GM18907 (cell line): ENCODE measurements around the gene FANCC.

ENCODE experiments used
- ATAC-seq: cut with Tn5 transposase; IDR thresholded peaks from one replicate; pipeline ENCODE4 v1.9.1; 2021; ENCODE audit warnings: mild to moderate bottlenecking, moderate library complexity; ENCODE audit not compliant: unreplicated experiment

Gene FANCC

DNA sequence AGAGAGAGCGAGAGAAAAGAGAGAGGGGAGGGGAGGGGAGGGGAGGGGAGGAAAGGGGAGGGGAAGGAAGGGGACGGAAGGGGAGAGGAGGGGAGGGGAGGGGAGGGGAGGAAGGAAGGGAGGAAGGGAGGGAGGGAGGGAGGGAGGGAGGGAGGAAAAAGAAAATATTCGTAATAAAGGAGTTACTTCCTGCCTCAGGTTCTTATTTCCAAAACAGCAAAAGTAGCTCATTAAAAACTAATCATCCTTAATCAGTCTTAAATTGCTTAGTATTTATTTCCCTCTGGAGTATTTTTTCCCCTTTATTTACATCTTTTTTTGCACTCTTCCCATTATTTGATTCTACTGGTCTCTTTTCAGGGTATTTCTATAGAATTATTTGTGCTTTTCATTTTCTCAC is 162.3 kb downstream of the FANCC start:
- no peak for ATAC-seq

DNA sequence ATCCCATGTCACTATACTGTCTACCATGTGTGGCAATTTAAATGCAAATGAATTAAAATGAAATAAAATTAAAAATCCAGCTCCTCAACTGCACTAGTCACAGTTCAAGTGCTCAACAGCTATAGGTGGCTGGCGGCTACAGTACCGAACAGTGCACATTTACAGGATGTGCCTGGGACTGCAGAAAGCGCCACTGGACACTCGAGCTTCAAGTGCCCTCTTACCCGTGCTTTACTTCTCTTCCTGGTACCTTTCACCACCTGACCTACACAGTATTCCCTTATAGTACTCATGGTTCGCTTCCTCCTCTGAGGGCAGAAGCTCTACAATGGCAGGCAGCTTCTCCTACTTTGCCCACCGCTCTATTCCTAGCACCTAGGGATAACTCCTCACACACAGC is 166.6 kb downstream of the FANCC start:
- no peak for ATAC-seq

DNA sequence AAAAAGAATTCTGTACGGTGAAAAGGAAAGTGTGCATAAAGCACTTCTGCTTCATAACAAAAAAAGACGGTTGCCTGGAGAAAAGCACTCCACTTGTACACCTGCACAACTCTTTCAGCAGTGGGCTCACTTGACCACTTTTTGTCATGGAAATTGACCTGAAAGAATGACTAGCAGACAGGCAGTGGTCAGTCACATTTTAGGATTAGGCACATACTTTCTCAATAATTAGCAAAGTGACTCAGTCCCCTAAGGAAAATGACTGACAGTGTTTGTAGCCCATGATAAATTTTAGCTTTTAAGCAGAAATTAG is 169.3 kb downstream of the FANCC start:
- ATAC-seq: no peak

DNA sequence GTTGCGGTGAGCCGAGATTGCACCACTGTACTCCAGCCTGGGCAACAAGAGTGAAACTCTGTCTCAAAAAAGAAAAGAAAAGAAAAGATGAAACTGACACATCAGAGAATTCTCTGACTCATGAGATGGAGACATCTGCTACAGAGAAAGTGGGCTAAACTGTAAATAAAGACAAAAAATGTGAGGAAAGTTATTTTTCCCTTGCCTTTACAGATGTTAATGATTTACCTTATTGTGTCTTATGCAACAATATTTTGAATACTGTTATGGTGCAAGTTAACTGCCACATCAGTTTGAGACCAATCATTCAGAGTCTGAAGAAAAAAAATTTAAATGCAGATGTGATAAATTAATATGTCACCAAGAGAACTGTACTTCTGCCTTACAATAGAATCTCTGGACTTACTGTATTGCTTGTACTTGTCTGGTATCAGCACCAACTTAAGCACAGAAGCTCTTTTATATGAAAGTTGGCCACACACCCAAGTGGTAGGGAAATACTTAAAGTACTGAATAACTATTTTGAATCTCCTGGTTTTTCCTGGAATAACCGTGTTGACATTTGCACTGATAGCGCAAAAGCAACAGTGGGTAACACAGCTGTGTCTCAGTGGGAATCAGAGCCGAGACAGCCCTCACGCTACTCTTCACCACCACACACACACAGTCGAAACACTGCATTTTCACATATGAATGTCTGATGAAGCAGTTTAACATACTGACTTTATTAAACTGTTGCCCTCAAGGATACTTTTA is 169.9 kb downstream of the FANCC start:
- no peak for ATAC-seq

DNA sequence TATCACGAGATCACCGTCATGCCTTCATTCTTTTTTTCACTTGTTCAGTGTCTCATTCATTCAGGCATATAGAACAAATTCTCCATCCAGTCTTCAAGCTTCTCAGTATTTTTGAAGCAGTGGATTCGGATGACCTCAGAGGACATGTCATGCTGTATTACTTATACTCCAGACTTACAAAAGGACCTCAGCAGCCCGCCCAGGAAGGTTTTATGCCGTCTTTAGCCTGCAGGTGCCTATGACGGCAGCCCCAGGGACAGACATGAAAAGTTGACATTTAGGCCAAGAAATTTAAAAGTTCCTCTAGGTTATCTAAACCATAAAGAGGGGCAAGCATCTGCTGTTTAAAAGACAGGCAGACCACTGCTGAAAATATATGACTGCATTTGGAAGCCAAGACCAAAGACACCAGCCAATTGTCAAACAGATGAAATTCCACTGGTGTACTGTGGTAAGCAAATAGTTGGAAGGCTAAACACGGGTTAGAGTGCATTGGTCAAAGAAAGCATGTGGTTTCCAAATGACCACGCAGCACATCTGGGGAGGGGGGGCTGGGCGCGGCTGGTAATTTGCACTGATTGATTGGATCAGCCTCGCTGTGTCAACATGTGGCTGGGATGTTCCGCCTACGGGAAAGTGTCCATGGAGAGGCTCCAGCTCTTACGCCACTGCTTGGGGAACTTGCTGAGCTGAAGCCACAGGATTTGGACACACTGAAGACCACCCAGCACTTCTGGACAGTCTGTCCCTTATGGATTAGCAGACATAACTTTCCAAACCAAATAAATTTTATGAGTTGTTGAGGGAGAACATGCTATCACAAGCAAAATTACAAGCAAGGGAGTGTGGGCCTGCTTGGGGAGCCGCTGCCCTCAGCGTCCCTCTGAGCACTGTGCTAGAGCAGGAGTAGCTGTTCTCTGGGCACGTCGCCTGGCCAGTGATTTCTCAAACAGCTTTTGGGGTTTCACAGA is 173.6 kb downstream of the FANCC start:
- ATAC-seq: no peak

DNA sequence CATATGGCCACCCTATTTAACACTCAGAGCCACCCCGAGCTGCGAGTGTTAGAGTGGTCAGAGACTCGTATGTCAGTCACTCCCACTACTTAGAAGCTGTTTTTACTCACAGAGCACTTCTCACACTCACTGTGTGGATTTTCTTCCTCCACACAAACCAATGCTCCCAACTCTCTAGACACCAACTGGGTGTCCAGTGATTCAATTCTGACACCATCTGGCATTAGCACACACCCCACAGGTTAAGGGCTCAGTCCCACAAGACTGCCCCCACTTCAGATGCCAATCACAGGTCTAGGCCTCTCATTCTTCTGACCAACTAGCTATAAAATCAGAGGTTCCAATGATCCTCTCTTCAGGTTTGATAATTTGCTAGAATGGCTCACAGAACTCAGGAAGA is 174.8 kb downstream of the FANCC start:
- ATAC-seq: no peak

DNA sequence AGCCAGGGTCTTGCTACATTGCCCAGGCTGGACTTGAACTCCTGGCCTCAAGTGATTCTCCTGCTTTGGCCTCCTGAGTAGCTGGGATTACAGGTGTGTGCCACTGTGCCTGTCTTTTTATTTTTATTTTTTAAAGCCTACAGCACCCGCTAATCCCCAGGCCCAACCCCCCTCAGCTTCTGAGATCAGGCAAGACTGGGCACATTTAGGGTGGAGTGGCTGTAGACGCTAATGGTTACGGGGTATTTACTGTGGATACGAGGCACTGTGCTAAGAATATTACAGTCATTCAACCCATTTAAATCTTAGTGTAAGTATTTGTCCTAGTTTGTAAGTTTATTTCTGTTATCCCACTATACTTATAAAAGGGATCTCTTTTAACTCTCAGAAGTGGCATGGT is 175.2 kb downstream of the FANCC start:
- no peak for ATAC-seq

DNA sequence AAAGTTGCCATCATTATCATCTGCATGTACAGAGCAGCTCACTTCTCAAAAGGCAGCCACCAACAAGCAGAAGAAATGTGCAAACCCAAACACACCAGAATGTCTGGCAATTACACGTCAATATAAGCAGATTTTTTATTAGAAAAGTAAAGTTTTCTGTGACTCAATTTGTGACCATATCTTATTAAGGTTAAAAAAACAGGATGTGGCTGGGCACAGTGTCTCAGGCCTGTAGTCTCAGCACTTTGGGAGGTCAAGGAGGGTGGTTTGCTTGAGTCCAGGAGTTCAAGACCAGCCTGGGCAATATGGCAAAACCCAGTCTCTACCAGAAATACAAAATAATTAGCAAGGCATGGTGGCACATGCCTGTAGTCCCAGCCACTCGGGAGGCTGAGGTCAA is 176.7 kb downstream of the FANCC start:
- ATAC-seq: no peak

DNA sequence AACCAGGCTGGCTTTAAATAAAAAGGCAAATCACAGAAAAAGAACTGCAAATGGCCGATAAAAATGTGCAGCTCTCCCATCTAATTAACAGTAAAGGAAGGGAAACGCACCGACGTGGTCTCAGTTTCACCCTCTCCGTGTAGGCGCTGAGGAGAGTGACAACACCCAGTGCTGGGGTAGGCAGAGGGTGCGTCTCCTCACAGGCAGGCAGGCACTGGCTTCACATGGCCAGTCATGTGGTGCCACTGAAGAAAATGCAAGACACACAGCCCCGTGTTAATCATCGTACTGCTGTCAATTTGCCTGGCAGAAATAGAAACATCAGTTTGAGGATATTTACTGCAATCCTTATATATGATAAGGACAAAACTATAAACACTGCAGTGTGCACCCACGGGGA is 178.4 kb downstream of the FANCC start:
- no peak for ATAC-seq

DNA sequence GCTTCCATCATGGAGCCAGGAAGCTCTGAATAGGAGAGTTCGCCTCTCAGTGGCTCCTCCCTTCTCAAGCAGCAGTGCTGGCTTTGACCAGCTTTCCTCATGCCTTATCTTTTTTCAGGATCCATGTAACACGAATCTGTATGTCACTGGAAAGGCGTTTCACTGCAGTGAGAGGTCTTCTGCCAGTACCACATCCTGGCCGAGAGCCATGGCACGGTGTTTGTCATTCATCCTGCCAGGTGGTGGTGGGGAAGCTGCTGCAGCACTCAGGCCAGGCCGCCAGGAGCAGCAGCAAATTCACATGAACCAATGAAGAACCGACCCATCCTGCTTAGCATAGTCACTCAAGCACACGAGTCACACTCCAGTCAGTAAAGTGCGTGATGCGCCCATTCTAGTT is 179.0 kb downstream of the FANCC start:
- no peak for ATAC-seq

DNA sequence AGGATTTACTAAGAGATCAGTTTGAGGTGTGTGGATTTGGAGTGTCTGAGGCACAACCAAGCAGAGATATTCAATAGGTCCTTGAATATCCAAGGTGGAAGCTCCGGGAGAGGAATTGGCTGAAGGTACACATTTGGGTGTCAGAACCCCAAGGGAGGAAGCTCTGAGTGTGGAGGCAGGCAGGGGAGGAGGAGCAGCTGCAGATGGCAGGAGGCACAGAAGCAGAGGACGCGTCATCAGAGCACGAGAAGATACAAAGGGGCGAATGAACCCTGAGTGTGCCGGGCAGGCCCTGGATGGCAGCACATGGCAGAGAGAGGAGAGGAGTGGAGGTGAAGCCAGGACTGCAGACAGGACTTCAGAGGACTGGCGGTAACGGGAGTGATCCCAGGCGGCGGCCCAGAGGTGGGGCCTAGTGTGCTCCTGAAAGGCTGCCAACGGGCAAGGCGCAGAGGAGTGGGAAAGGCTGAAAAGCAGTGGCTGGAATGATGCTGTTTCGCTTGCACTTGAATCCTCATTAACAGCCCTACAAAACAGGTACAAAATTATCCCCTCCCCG is 179.8 kb downstream of the FANCC start:
- ATAC-seq: no peak

DNA sequence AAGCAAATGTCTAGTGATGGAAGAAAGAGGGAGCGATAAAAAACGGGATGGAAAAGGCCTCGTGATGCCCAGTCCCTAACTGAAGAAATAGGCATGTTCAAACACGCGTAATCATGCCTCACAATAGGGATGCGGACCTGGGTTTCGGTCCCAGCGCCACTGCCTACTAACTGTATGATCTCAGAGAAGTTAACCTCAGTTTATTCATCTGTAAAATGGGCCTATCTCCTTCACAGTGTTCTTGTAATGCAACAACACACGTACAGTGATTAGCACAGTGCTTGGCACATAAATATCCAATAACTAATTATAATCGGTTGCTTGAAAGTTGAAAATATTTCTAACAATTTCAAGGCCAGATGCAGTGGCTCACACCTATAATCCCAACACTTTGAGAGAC is 181.8 kb downstream of the FANCC start:
- ATAC-seq: no peak

DNA sequence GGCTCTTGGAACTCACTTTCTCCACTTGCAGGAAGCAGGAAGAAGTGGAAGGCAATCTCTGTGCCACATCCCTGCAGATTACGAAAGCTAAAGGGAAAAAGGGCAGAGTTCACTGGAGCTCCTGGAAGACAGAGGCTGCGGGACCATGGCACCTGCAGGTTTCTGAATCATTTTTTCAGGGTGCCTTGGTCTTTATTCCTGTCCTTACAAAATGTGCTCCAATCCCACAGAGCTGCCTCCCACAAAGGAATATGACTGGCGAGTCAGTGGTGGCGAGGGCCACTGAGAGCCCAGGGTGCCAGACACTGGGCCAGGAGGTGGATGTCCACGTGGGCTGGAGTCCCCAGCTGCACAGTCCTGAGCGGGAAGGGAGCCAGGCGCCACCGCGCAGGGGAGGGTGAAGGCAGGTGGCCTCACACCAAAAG is 183.0 kb downstream of the FANCC start:
- ATAC-seq: no peak

DNA sequence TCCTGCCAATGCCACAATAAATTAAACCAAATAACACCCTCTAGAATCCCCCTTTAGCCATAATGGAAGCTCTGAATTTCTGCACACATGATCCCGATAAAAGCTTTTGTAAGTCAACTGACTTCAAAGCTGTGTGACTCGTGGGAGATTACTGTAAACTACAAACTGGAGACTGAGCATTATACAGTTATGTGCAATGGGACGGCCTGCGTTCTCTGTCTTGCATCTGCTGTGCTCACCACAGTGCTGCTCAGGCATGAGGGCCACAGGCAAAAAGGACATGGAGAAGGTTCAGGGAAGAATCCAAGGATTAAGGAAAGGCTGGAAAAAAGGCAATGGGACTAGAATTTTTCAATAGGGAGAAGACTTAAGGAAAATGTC is 184.2 kb downstream of the FANCC start:
- ATAC-seq: no peak

DNA sequence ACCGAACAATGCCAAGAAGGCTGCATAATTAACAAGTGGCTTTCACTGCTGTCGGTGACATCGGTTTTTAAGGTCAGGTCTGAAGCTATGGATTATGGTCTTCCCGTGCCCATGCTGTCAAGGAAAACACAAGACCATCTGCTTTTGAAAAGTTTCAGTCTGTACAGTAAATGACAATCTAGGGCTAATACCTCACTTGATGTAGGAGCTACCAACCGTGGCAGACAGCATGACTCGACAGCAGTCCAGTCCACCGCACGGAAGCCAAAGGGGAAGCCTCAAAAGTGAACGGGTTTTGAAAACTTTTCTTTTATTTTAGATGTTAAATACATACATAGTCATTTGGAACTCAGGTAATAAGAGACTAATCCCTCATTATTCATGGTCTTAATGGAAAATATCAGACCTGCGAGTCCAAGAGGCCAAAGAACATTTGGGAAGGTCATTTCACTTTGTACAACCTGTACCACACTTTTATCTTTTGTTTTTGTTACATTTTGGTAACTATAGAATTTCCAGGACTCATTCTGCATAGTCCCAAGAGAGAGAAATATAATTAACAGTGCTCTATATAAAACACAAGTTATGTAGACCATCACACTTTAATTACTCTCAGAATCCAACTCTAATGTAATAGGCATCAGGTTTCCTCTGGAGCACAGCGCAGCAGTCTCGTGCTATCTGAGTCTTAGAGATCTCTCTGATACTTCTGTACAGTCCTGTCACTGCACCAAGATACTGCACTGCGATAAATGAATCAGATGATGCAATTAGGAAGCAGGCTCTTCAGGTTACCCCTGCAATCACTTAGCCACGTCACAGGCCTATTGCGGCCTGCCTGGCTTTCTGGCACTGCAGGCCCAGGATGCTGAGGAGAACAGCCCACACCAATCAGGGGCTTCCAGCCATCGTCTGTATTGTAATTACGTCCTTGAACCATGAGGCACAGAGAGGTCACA is 184.9 kb downstream of the FANCC start:
- ATAC-seq: no peak

DNA sequence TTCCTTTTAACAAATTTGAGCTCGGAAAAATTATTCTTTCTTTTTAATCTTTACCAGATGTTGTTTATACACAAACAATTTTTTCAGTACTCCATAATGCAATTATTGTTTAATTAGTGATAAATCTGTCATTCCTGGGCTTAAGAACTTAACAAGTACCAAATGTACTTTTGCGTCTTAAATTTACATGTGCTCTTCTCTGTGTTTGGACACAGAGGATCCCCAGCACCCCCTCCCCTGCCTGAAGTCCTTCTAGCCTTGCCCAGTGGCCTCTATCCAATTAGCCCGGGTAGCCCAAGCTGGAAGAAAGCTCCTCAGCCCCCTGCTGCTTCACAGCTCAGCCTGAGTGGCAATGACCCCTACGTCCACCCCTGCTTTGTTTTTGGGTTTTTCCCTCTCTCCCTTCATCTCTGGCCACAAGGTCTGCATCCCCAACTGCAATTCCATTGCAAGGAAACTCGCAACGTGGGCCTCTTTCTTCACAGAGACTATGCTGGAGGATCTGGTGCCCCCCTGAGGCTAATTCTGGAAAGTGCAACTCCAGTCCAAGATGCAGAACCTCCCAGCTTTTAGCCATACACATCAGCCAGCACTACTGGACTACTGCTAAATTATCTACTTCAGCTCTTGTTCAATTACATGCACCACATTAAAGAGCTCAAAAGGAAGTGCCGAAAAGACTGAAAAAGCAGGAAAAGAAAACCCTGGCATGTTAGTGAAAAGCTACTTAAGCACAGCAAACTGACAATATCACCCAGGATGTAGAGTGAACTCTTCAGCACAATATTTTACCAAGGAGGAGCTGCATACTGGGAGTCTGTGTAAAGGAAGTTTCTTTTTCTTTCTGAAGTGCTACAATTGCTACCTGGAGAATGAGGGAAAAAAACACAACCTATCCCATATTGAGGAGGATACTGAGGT is 186.2 kb downstream of the FANCC start:
- ATAC-seq: no peak

DNA sequence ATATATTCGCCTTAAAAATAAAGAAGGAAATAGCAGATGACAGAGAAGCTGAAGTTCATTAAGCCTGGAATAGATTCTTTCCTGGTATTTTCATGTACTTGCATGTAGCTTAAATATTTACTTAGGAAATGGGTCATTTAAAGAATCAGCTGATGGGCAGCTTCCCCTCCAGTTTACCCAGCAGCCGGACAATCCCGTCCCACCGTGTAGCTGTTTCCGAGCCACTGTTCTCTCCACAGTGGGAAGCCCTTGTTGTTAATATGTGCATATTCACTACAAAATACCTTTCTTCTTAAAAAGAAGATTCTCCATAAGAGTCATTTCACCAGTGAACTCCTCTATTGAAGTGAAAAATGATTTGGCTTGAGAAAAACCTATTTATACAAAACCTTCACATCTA is 187.0 kb downstream of the FANCC start:
- ATAC-seq: no peak

DNA sequence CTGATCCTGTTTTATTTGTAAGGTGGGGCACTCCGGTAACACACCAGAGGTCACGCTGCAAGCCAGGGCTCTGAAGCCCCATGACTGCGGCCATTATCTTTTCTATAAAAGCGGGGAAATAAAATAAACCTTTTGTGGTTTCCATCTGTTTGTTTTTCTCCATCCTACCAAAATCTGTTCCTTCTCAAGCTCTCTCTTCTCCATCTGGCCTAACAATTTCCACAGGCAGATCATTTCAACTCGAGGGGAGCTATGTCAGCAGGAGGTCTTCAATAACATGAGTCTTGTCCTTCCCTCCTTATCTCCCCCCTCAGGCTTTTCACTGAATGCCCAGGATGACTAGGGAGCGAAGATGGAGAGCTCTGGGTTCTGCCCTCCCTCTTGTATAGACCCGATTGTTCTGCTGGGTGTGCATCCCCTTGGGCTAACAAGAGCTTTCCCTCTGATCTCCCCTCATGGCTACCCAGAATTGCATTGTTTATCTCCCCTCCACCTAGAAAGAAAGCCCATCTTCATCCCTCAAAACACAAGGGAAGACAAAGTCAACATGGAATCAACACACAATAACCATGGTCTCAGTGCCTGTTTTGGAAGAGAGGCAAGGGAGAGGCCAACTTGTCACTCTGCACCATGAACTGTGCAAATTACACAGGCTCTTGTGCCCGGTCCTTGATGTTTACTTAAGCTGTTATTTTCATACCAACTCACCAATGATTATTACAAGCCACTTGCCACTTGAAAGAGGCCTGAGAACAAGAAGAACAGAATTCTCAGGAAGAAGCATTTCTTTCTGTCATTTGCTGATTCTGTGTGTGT is 187.8 kb downstream of the FANCC start:
- no peak for ATAC-seq

DNA sequence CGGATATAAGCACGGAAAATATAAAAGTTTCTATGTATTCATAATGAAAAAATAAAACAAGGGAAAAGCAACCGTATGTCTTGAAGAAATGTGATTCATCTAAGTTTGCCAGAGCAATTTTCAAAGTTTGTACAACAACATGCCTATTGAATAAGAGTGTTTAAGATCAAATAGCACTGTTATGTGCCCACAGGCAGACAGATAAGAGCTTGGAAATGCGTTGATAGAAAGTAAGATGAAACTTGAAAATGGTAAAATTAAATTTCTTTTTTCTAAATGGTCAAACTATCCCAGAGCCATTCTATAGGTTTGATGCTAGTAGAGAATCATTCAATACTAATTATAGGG is 189.4 kb downstream of the FANCC start:
- no peak for ATAC-seq
